Stomach (tissue), 9 donors: ENCODE results near the gene MYO5B. TPM values are rescaled to one million over a fixed set of nuclear protein-coding genes. Genes with fewer than 3 reads are reported as not detected.

Experiments used
- DNase-seq, 2 donors: peaks; one replicate each; pipeline versions ENCODE4 v3.0.0 to v3.0.0-alpha.2; 2013 to 2019
- H3K27ac ChIP-seq, 5 donors: fragments of 200-600 bp in 4 of 5; sonication (generic) in 4 of 5; one replicate each; pipeline ENCODE4 v1.5.1; 2013 to 2019; ENCODE audit warnings: mild to moderate bottlenecking in 1 of 5, moderate library complexity in 1 of 5
- H3K27me3 ChIP-seq, 3 donors: fragments of 200-600 bp; sonication (generic); one replicate each; pipeline ENCODE4 v1.5.1; 2017 to 2019; ENCODE audit warnings: mixed run types in 1 of 3
- H3K36me3 ChIP-seq, 4 donors: fragments of 200-600 bp; sonication (generic); 1 replicate in 3 of 4; 2 replicates in 1 of 4; pipeline ENCODE4 v1.5.1; 2016 to 2019
- H3K4me1 ChIP-seq, 4 donors: fragments of 200-600 bp; sonication (generic); one replicate each; pipeline ENCODE4 v1.5.1; 2016 to 2019
- H3K4me3 ChIP-seq, 4 donors: fragments of 200-600 bp; sonication (generic) in 3 of 4; one replicate each; pipeline ENCODE4 v1.5.1; 2016 to 2019; ENCODE audit warnings: mild to moderate bottlenecking in 1 of 4
- H3K9me3 ChIP-seq, 4 donors: fragments of 200-600 bp; sonication (generic); one replicate each; pipeline ENCODE4 v1.5.1; 2016 to 2019
- EP300 ChIP-seq: sonication (generic); formaldehyde crosslinking; IDR thresholded peaks from one replicate; pipeline ENCODE4 v1.6.1; 2017; ENCODE audit warnings: antibody characterized with exemption
- POLR2A ChIP-seq, 4 donors: fragments of 450-650 bp; IDR thresholded peaks; one replicate each; pipeline ENCODE4 v1.6.1; 2016; ENCODE audit warnings: antibody characterized with exemption in 4 of 4, control low read depth in 2 of 4, mild to moderate bottlenecking in 1 of 4, moderate library complexity in 1 of 4
- POLR2AphosphoS5 ChIP-seq, 3 donors: sonication (generic); formaldehyde crosslinking; IDR thresholded peaks; one replicate each; pipeline ENCODE4 v1.6.1; 2016; ENCODE audit warnings: antibody characterized with exemption in 3 of 3
- WGBS, 5 donors: extraction: QIAGEN DNeasy Blood & Tissue Kit in 3 of 5; methylation state at CpG; one replicate each; pipeline versions ENCODE4 v1.1.5 to v1.1.7; 2013 to 2018; 5-methylcytosine and 5-hydroxymethylcytosine counted together
- intact Hi-C: fragments of 100-400 bp; cut with DNase I; formaldehyde crosslinking; loops from one replicate; pipeline ENCODE4 v1.15.1; 2023; ENCODE audit warnings: low total_unique reads
- polyA plus RNA-seq, 3 donors: library from polyadenylated mRNA; stranded (reverse); fragments of 200-250 nt; gene quantifications; one replicate each; pipeline ENCODE4 v1.2.3, GENCODE V29; 2013
- total RNA-seq, 5 donors: library from RNA; depleted of rRNA; stranded (reverse); fragments of >200 nt; gene quantifications; one replicate each; pipeline versions ENCODE4 v1.1.0 to v1.2.3, GENCODE V29; 2014 to 2016
- TF ChIP-seq, protein P1 (sequence below), 7 experiments: fragments of 450-650 bp in 4 of 7; fragments of 200-600 bp in 3 of 7; sonication (generic) in 3 of 7; IDR thresholded peaks; one replicate each; pipeline ENCODE4 v1.5.1; 2016 to 2019; ENCODE audit warnings: antibody characterized with exemption in 7 of 7, control low read depth in 2 of 7, mild to moderate bottlenecking in 1 of 7
- donor health status: healthy with polysubstance abuse.
- donor health status: Bipolar disorder and iron deficiency.
- donor health status: healthy.

MYO5B gene
- total and polyA plus RNA-seq, 8 donors: 13.6 to 224 (median 33.7) TPM

DNA sequence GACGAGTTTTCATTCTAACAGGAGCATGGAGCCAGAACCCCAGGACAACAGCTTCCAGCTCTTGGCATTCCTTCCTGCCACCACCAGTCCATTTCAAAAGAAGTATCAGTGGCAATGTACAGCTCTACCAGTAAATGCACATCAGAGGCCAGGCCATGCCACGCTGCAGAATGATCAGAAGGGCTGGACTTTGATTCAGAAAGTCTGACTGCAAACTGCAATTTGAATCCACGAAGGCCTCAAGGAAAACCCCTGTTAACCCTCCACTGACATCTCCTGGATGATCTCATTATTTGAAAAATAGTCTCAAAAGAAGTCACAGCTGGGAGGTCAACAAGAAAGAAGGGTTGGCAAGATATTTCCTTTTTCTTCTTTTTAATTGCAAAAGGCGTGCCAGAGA lies 119.2 kb downstream of the MYO5B start:
- Histone ChIP-seq H3K4me3 (no peak overlapping the region), H3K4me1 (peaks cover 0 to 16% (median 3%) of the 10 kb centered on the region in 4 donors), H3K27ac (no peak overlapping the region), H3K9me3 (no peaks in the 10 kb centered on the region), H3K36me3 (no peaks in the 10 kb centered on the region), H3K27me3 (no peaks in the 10 kb centered on the region)
- intact Hi-C loops: no loop called here
- peak in 1 of 2 donors; percentile 23 for DNase-seq
- no peak for TF ChIP-seq POLR2AphosphoS5 (IDR thresholded peaks at IDR 0.05)
- TF ChIP-seq, protein P1, sequence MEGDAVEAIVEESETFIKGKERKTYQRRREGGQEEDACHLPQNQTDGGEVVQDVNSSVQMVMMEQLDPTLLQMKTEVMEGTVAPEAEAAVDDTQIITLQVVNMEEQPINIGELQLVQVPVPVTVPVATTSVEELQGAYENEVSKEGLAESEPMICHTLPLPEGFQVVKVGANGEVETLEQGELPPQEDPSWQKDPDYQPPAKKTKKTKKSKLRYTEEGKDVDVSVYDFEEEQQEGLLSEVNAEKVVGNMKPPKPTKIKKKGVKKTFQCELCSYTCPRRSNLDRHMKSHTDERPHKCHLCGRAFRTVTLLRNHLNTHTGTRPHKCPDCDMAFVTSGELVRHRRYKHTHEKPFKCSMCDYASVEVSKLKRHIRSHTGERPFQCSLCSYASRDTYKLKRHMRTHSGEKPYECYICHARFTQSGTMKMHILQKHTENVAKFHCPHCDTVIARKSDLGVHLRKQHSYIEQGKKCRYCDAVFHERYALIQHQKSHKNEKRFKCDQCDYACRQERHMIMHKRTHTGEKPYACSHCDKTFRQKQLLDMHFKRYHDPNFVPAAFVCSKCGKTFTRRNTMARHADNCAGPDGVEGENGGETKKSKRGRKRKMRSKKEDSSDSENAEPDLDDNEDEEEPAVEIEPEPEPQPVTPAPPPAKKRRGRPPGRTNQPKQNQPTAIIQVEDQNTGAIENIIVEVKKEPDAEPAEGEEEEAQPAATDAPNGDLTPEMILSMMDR (IDR thresholded peaks at IDR 0.05): no peak
- no peak for TF ChIP-seq EP300
- no peak for TF ChIP-seq POLR2A (IDR thresholded peaks at IDR 0.05)
- WGBS, 5 donors: 37 to 67% (median 64%) methylated on average over 4 of the region's 4 CpGs

DNA sequence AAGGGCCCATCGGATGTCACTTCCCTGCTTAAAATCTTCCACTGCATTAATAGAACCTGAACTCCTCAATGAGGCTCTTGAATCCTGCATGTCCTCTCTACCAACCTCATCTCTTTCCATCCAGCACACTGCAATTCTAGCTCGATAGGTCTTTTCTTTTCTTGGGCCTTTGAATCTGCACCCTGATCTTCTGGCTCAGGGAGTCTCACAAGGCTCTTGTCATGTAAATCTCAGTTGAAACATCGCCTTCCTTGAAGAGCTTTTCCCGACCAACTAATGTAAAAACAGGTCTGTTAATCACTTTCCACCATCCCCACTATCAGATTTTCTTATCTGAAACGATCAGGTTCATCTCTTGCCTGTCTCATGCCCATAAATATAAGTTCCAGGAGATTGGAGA lies 120.5 kb downstream of the MYO5B start:
- TF ChIP-seq EP300 (no peak), POLR2AphosphoS5 (IDR thresholded peaks at IDR 0.05) (no peak), POLR2A (IDR thresholded peaks at IDR 0.05) (no peak)
- TF ChIP-seq, protein P1 (IDR thresholded peaks at IDR 0.05): no peak
- peaks cover 0 to 3% (median 0%) of the 10 kb centered on the region in 4 donors for H3K4me1 ChIP-seq
- H3K9me3 ChIP-seq: no peaks in the 10 kb centered on the region
- H3K36me3 ChIP-seq: no peaks in the 10 kb centered on the region
- DNase-seq: no peak
- H3K4me3 ChIP-seq: no peak overlapping the region
- 75 to 82% (median 77%) methylated on average over 5 of the region's 5 CpGs for WGBS, 5 donors
- no peaks in the 10 kb centered on the region for H3K27me3 ChIP-seq
- intact Hi-C loops: no loop called here
- no peak overlapping the region for H3K27ac ChIP-seq

DNA sequence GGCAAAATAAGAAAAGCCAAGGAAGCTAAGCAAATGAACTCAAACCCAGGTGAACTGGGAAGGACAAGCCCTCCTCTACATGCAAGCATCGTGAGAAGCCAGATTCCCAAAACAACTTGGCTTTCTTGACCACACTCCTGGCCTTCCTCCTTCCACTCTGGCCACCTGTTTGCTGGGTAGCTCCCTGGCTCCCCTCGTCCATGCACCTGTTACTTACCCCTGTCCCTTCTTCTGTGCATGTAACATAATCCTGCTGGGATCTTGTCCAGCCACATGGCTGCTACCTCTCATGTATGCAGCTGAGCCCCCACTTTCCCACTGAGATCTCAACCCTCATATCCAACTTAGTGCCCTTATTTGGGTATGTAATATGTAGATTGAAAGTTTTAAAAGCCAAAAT lies 121.6 kb downstream of the MYO5B start:
- no peaks in the 10 kb centered on the region for H3K27me3 ChIP-seq
- H3K9me3 ChIP-seq: no peaks in the 10 kb centered on the region
- TF ChIP-seq, protein P1 (IDR thresholded peaks at IDR 0.05): no peak
- TF ChIP-seq POLR2AphosphoS5 (IDR thresholded peaks at IDR 0.05) (no peak), EP300 (no peak), POLR2A (IDR thresholded peaks at IDR 0.05) (no peak)
- no peak overlapping the region for H3K4me3 ChIP-seq
- intact Hi-C loops: no loop called here
- no peak for DNase-seq
- no peak overlapping the region for H3K27ac ChIP-seq
- WGBS, 5 donors: 76 to 93% (median 85%) methylated on average over 2 of the region's 2 CpGs
- no peaks in the 10 kb centered on the region for H3K36me3 ChIP-seq
- no peaks in the 10 kb centered on the region for H3K4me1 ChIP-seq

DNA sequence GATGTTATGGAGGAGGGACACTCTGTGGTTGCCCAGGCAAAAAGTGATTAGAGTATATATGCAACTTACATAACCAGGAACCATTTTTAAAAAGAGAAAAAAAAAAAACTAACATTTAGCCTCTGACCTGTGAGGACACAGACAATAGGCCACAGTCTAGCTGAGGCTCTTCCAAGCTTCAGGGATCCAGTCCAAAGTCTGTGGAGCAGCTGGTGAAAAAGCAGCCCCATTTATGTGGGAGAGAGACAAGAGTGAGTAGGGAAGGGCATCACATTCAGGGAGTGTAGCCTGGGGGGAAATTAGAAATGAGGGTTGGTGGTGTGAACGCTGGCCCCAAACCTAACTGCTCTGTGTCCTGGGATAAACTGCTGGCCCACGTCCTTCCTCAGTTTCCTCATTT lies 122.8 kb downstream of the MYO5B start:
- no peak for DNase-seq
- H3K4me1 ChIP-seq: no peaks in the 10 kb centered on the region
- intact Hi-C loops: no loop called here
- no peaks in the 10 kb centered on the region for H3K27me3 ChIP-seq
- H3K36me3 ChIP-seq: no peaks in the 10 kb centered on the region
- H3K4me3 ChIP-seq: no peak overlapping the region
- H3K27ac ChIP-seq: no peak overlapping the region
- no peak for TF ChIP-seq POLR2AphosphoS5 (IDR thresholded peaks at IDR 0.05)
- no peak for TF ChIP-seq POLR2A (IDR thresholded peaks at IDR 0.05)
- TF ChIP-seq, protein P1 (IDR thresholded peaks at IDR 0.05): no peak
- H3K9me3 ChIP-seq: no peaks in the 10 kb centered on the region
- 68 to 93% (median 86%) methylated on average over 2 of the region's 2 CpGs for WGBS, 5 donors
